Measurements from ENCODE around the gene AKNAD1. TPM values are rescaled to one million over a fixed set of nuclear protein-coding genes. Genes with fewer than 3 reads are reported as not detected.

The AKNAD1 gene
- not detected for total RNA-seq

GRCh38 chr1:108856994-108857393 is at the start of gene AKNAD1:
Gene AKNAD1 (minus strand): TSS chr1:108857094. CDS start chr1:108852664, 4,430 bp downstream.
- Histone ChIP-seq H3K4me1 (peaks cover 0 to 5% (median 0%) of the 10 kb centered on the region in 4 donors), H3K9me3 (no peaks in the 10 kb centered on the region), H3K27ac (no peak within 1 kb of the TSS), H3K4me3 (no peak within 1 kb of the TSS), H3K36me3 (no peaks in the 10 kb centered on the region), H3K27me3 (no peaks in the 10 kb centered on the region)
- in situ Hi-C loops (cut with MboI; ENCODE audit: low pct_ligation_motif_present in 1 of 4, low pct_unique_long_range_greater_than_20kb in 1 of 4, low sequenced_read_pairs in 3 of 4) (no loop called here), intact Hi-C loops (cut with DNase I; ENCODE audit: low total_unique reads) (no loop called here)
- no peak for DNase-seq
- TF ChIP-seq CTCF (IDR thresholded peaks at IDR 0.05) = no peak
- TF ChIP-seq POLR2AphosphoS5 (IDR thresholded peaks at IDR 0.05) = no peak
- no peak for TF ChIP-seq EP300 (IDR thresholded peaks at IDR 0.05; ENCODE audit: low read depth)
- TF ChIP-seq POLR2A (IDR thresholded peaks at IDR 0.05) = no peak
- WGBS, 2 donors (ENCODE audit: low coverage in 1 of 2) = 76% methylated on average over 1 of the region's 1 CpG; no CpG with 5 or more reads in 1 of the 2 donors

- Histone ChIP-seq H3K36me3 (peaks cover 0 to 25% (median 0%) of the 10 kb centered on the region in 4 donors), H3K27ac (no peak overlapping the region)
Measured at GRCh38 chr1:108901106-108901505, 44.2 kb upstream of the AKNAD1 start.

GRCh38 chr1:108897865-108898720 is 41.2 kb upstream of the AKNAD1 start:
- in situ Hi-C loops (cut with MboI; ENCODE audit: low pct_ligation_motif_present in 1 of 4, low pct_unique_long_range_greater_than_20kb in 1 of 4, low sequenced_read_pairs in 3 of 4) = loop anchor here in 3 of 4 donors (5.0 to 10.0 kb wide), 3 partner anchors 63 to 81 kb away; no protein-coding TSS in a partner anchor
- no peak overlapping the region for H3K4me3 ChIP-seq
- intact Hi-C loops (cut with DNase I; ENCODE audit: low total_unique reads) = loop anchor here (2.0 kb wide), 1 partner anchor 69 kb away; no protein-coding TSS in a partner anchor
- H3K9me3 ChIP-seq = no peaks in the 10 kb centered on the region
- H3K27ac ChIP-seq = peak overlapping the region in 1 of 4 donors; percentile 3
- peak; percentile 16 for DNase-seq
- peaks cover 0 to 16% (median 0%) of the 10 kb centered on the region in 4 donors for H3K4me1 ChIP-seq
- 63 to 71% methylated on average over 7 to 8 of the region's 8 CpGs for WGBS, 2 donors (ENCODE audit: low coverage in 1 of 2)
- TF ChIP-seq EP300 (IDR thresholded peaks at IDR 0.05; ENCODE audit: low read depth) = no peak
- TF ChIP-seq POLR2AphosphoS5 (IDR thresholded peaks at IDR 0.05) = no peak
- peak; percentile 62 to 77 (median 73) for TF ChIP-seq CTCF (IDR thresholded peaks at IDR 0.05)
- TF ChIP-seq POLR2A (IDR thresholded peaks at IDR 0.05) = no peak
- H3K36me3 ChIP-seq = peaks cover 0 to 13% (median 0%) of the 10 kb centered on the region in 4 donors
- H3K27me3 ChIP-seq = no peaks in the 10 kb centered on the region

More at GRCh38 chr1:108901106-108901505, 44.2 kb upstream of the AKNAD1 start:
- in situ Hi-C loops (cut with MboI; ENCODE audit: low pct_ligation_motif_present in 1 of 4, low pct_unique_long_range_greater_than_20kb in 1 of 4, low sequenced_read_pairs in 3 of 4) = loop anchor here in 1 of 4 donors (10.0 kb wide), 1 partner anchor 64 kb away; the partner anchor contains the start of gene CLCC1
- no peak for DNase-seq
- intact Hi-C loops (cut with DNase I; ENCODE audit: low total_unique reads) = no loop called here
- WGBS, 2 donors (ENCODE audit: low coverage in 1 of 2) = 93 to 100% methylated on average over 3 of the region's 3 CpGs
- H3K4me1 ChIP-seq = peaks cover 0 to 16% (median 0%) of the 10 kb centered on the region in 4 donors
- H3K27me3 ChIP-seq = no peaks in the 10 kb centered on the region
- H3K9me3 ChIP-seq = no peaks in the 10 kb centered on the region
- no peak overlapping the region for H3K4me3 ChIP-seq
- TF ChIP-seq CTCF (IDR thresholded peaks at IDR 0.05) (no peak), EP300 (IDR thresholded peaks at IDR 0.05; ENCODE audit: low read depth) (no peak), POLR2AphosphoS5 (IDR thresholded peaks at IDR 0.05) (no peak), POLR2A (IDR thresholded peaks at IDR 0.05) (no peak)
